ENCODE results near the gene PAK4. TPM values are rescaled to one million over a fixed set of nuclear protein-coding genes. Genes with fewer than 3 reads are reported as not detected.

The PAK4 gene
- total RNA-seq, 1 donor from 2014 or later, result 73.9 TPM

GRCh38 chr19:39173502-39173991 lies 48.0 kb downstream of the PAK4 start:
- no peak overlapping the region for H3K27ac Mint-ChIP-seq
- H3K4me3 Mint-ChIP-seq (ENCODE audit: low read depth), result no peak overlapping the region
- no peaks in the 10 kb centered on the region for H3K9me3 Mint-ChIP-seq (ENCODE audit: low read depth)
- H3K36me3 Mint-ChIP-seq (ENCODE audit: insufficient read depth), result peaks cover 8% of the 10 kb centered on the region
- H3K4me1 Mint-ChIP-seq (ENCODE audit: low read depth), result peaks cover under 1% of the 10 kb centered on the region
- no peak for DNase-seq (ENCODE audit: low spot score, unreplicated experiment)
- no peaks in the 10 kb centered on the region for H3K27me3 Mint-ChIP-seq
- TF ChIP-seq CTCF (IDR thresholded peaks at IDR 0.05; ENCODE audit: unreplicated experiment), result no peak

GRCh38 chr19:39174142-39174541 lies 48.6 kb downstream of the PAK4 start:
- Mint-ChIP-seq H3K27ac (no peak overlapping the region), H3K27me3 (no peaks in the 10 kb centered on the region), H3K4me1 (ENCODE audit: low read depth) (no peaks in the 10 kb centered on the region), H3K4me3 (ENCODE audit: low read depth) (no peak overlapping the region), H3K9me3 (ENCODE audit: low read depth) (no peaks in the 10 kb centered on the region), H3K36me3 (ENCODE audit: insufficient read depth) (peaks cover 6% of the 10 kb centered on the region)
- no peak for DNase-seq (ENCODE audit: low spot score, unreplicated experiment)
- no peak for TF ChIP-seq CTCF (IDR thresholded peaks at IDR 0.05; ENCODE audit: unreplicated experiment)

- no peaks in the 10 kb centered on the region for H3K27me3 Mint-ChIP-seq
- H3K4me1 Mint-ChIP-seq (ENCODE audit: low read depth), result no peaks in the 10 kb centered on the region
- no peak for DNase-seq (ENCODE audit: low spot score, unreplicated experiment)
- no peak for TF ChIP-seq CTCF (IDR thresholded peaks at IDR 0.05; ENCODE audit: unreplicated experiment)
- no peak overlapping the region for H3K4me3 Mint-ChIP-seq (ENCODE audit: low read depth)
- no peaks in the 10 kb centered on the region for H3K9me3 Mint-ChIP-seq (ENCODE audit: low read depth)
- H3K36me3 Mint-ChIP-seq (ENCODE audit: insufficient read depth), result peaks cover 6% of the 10 kb centered on the region
- peak overlapping the region; percentile 56 for H3K27ac Mint-ChIP-seq
These were observed 49.3 kb downstream of the PAK4 start for GRCh38 chr19:39174558-39175544.

- Mint-ChIP-seq H3K36me3 (ENCODE audit: insufficient read depth) (peaks cover 6% of the 10 kb centered on the region), H3K4me1 (ENCODE audit: low read depth) (no peaks in the 10 kb centered on the region), H3K4me3 (ENCODE audit: low read depth) (no peak overlapping the region), H3K27ac (peak overlapping the region; percentile 59), H3K27me3 (no peaks in the 10 kb centered on the region), H3K9me3 (ENCODE audit: low read depth) (no peaks in the 10 kb centered on the region)
- TF ChIP-seq CTCF (IDR thresholded peaks at IDR 0.05; ENCODE audit: unreplicated experiment), result no peak
- DNase-seq (ENCODE audit: low spot score, unreplicated experiment), result no peak
These were observed 50.0 kb downstream of the PAK4 start for GRCh38 chr19:39175564-39175963.

- Mint-ChIP-seq H3K27ac (no peak overlapping the region), H3K9me3 (ENCODE audit: low read depth) (no peaks in the 10 kb centered on the region), H3K36me3 (ENCODE audit: insufficient read depth) (peaks cover 10% of the 10 kb centered on the region), H3K27me3 (no peaks in the 10 kb centered on the region), H3K4me3 (ENCODE audit: low read depth) (no peak overlapping the region), H3K4me1 (ENCODE audit: low read depth) (peaks cover 6% of the 10 kb centered on the region)
- TF ChIP-seq CTCF (IDR thresholded peaks at IDR 0.05; ENCODE audit: unreplicated experiment), result no peak
- DNase-seq (ENCODE audit: low spot score, unreplicated experiment), result no peak
These were observed 51.6 kb downstream of the PAK4 start for GRCh38 chr19:39177110-39177699.
